ENCODE data around the gene FGR.

- TF ChIP-seq CTCF (IDR thresholded peaks at IDR 0.05) (no peak), POLR2A (IDR thresholded peaks at IDR 0.05) (no peak)
These were observed 19.4 kb downstream of the FGR start for GRCh38 chr1:27615346-27616192.

All from heart left ventricle (tissue), 13 donors.